ENCODE data around the gene SLC22A1.
A peak's percentile ranks its signal among the peaks of the same experiment; 100 is the strongest.
"Not testable (repeated sequence)": the region's sequence is repeated elsewhere in the genome, so short reads cannot be mapped to it uniquely, and the experiment has no call there.

The SLC22A1 gene

GRCh38 chr6:160095146-160095845, 26.3 kb upstream of the SLC22A1 start:
- no peak for DNase-seq

- no peak for DNase-seq
Observed at GRCh38 chr6:160101277-160102205, 20.1 kb upstream of the SLC22A1 start.

GRCh38 chr6:160102399-160102798, 19.2 kb upstream of the SLC22A1 start:
- DNase-seq: no peak

- peak in 1 of 2 experiments; percentile 54 for DNase-seq
Observed at GRCh38 chr6:160102956-160103824, 18.4 kb upstream of the SLC22A1 start.

- DNase-seq: no peak
Observed at GRCh38 chr6:160103825-160104100, 17.9 kb upstream of the SLC22A1 start.

- no peak for DNase-seq
Observed at GRCh38 chr6:160104821-160105517, 16.6 kb upstream of the SLC22A1 start.

GRCh38 chr6:160106010-160106409, 15.6 kb upstream of the SLC22A1 start:
- no peak for DNase-seq

GRCh38 chr6:160106701-160107100, 14.9 kb upstream of the SLC22A1 start:
- no peak for DNase-seq

GRCh38 chr6:160108077-160108476, 13.5 kb upstream of the SLC22A1 start:
- DNase-seq: no peak

GRCh38 chr6:160110586-160111123, 11.0 kb upstream of the SLC22A1 start:
- no peak for DNase-seq

GRCh38 chr6:160111806-160112205, 9.8 kb upstream of the SLC22A1 start:
- no peak for DNase-seq

GRCh38 chr6:160112628-160113299, 8.9 kb upstream of the SLC22A1 start:
- DNase-seq: no peak

GRCh38 chr6:160114536-160114935, 7.1 kb upstream of the SLC22A1 start:
- not testable (repeated sequence) for DNase-seq

- DNase-seq: no peak
Observed at GRCh38 chr6:160115421-160115820, 6.2 kb upstream of the SLC22A1 start.

- DNase-seq: no peak
Observed at GRCh38 chr6:160116411-160116810, 5.2 kb upstream of the SLC22A1 start.

GRCh38 chr6:160117137-160117536, 4.5 kb upstream of the SLC22A1 start:
- DNase-seq: no peak

- no peak for DNase-seq
Observed at GRCh38 chr6:160118620-160119229, 2.9 kb upstream of the SLC22A1 start.

- no peak for DNase-seq
Observed at GRCh38 chr6:160120087-160120486, 1.5 kb upstream of the SLC22A1 start.

GRCh38 chr6:160121981-160122380, 366 bp downstream of the SLC22A1 start:
- DNase-seq: no peak

GRCh38 chr6:160122744-160123143, 1.1 kb downstream of the SLC22A1 start:
- no peak for DNase-seq

GRCh38 chr6:160124007-160124406, 2.4 kb downstream of the SLC22A1 start:
- DNase-seq: no peak

All from NCI-H526 (cell line).